SK-N-SH treated with all-trans-retinoic acid at 6 μM for 48 hours (cell line): ENCODE results near the gene TCEAL1.
A peak's percentile ranks its signal among the peaks of the same experiment; 100 is the strongest.
"Not testable (repeated sequence)": the region's sequence is repeated elsewhere in the genome, so short reads cannot be mapped to it uniquely, and the experiment has no call there.

Experiments used
- ATAC-seq: fragments of 200-7000 bp; cut with Tn5 transposase; 3 replicates; pipeline ENCODE4 v1.9.1; 2020; ENCODE audit warnings: mild to moderate bottlenecking, moderate library complexity
- ARNTL ChIP-seq: fragments of 450-650 bp; formaldehyde crosslinking; IDR thresholded peaks from 2 replicates; pipeline ENCODE4 v1.5.0; 2020; ENCODE audit warnings: low read depth, mild to moderate bottlenecking, moderate library complexity, borderline replicate concordance
- CREB5 ChIP-seq: fragments of 250-450 bp; sonication (Bioruptor Pico); IDR thresholded peaks from 2 replicates; pipeline ENCODE4 v1.5.1; 2020; ENCODE audit warnings: low read depth, mild to moderate bottlenecking, moderate library complexity
- CSDC2 ChIP-seq: fragments of 250-450 bp; sonication (Bioruptor Pico); IDR thresholded peaks from 2 replicates; pipeline ENCODE4 v1.5.0; 2020; ENCODE audit warnings: mild to moderate bottlenecking, moderate library complexity
- GLIS3 ChIP-seq: fragments of 250-450 bp; sonication (Bioruptor Pico); IDR thresholded peaks from 2 replicates; pipeline ENCODE4 v1.5.0; 2020; ENCODE audit warnings: mild to moderate bottlenecking, moderate library complexity
- ISL1 ChIP-seq: fragments of 250-450 bp; sonication (Bioruptor Pico); IDR thresholded peaks from 2 replicates; pipeline ENCODE4 v2.1.2; 2022; ENCODE audit warnings: mild to moderate bottlenecking, moderate library complexity
- OSR1 ChIP-seq: fragments of 250-450 bp; sonication (Bioruptor Pico); IDR thresholded peaks from 2 replicates; pipeline ENCODE4 v1.8.0; 2022; ENCODE audit warnings: moderate library complexity, mild to moderate bottlenecking, inconsistent platforms
- PATZ1 ChIP-seq: fragments of 250-450 bp; sonication (Bioruptor Pico); IDR thresholded peaks from 2 replicates; pipeline ENCODE4 v1.8.0; 2020; ENCODE audit warnings: mild to moderate bottlenecking, moderate library complexity, borderline replicate concordance
- POU6F1 ChIP-seq: fragments of 250-450 bp; sonication (Bioruptor Pico); IDR thresholded peaks from 2 replicates; pipeline ENCODE4 v1.8.0; 2021; ENCODE audit warnings: low read depth, mild to moderate bottlenecking, moderate library complexity, borderline replicate concordance
- PPARA ChIP-seq: fragments of 250-450 bp; sonication (Bioruptor Pico); IDR thresholded peaks from 2 replicates; pipeline ENCODE4 v1.5.0; 2020; ENCODE audit warnings: mild to moderate bottlenecking, borderline replicate concordance
- RARB ChIP-seq: fragments of 250-450 bp; sonication (Bioruptor Pico); IDR thresholded peaks from 2 replicates; pipeline ENCODE4 v1.8.0; 2021; ENCODE audit warnings: mild to moderate bottlenecking, moderate library complexity
- SNAI2 ChIP-seq: fragments of 250-450 bp; sonication (Bioruptor Pico); IDR thresholded peaks from 2 replicates; pipeline ENCODE4 v1.5.0; 2020; ENCODE audit warnings: mild to moderate bottlenecking, moderate library complexity
- TCF4 ChIP-seq: fragments of 250-450 bp; sonication (Bioruptor Pico); IDR thresholded peaks from 2 replicates; pipeline ENCODE4 v1.8.0; 2021; ENCODE audit warnings: mild to moderate bottlenecking, moderate library complexity, borderline replicate concordance
- TOX ChIP-seq: fragments of 250-450 bp; sonication (Bioruptor Pico); IDR thresholded peaks from 2 replicates; pipeline ENCODE4 v1.8.0; 2021; ENCODE audit warnings: mild to moderate bottlenecking, moderate library complexity, borderline replicate concordance
- ZC3H10 ChIP-seq: fragments of 250-450 bp; sonication (Bioruptor Pico); IDR thresholded peaks from 2 replicates; pipeline ENCODE4 v1.5.1; 2021; ENCODE audit warnings: mild to moderate bottlenecking, moderate library complexity
- ZFP30 ChIP-seq: fragments of 450-650 bp; formaldehyde crosslinking; IDR thresholded peaks from 2 replicates; pipeline ENCODE4 v1.5.0; 2022; ENCODE audit warnings: mild to moderate bottlenecking, moderate library complexity
- ZNF8 ChIP-seq: fragments of 450-650 bp; formaldehyde crosslinking; IDR thresholded peaks from 2 replicates; pipeline ENCODE4 v1.5.0; 2020; ENCODE audit warnings: mild to moderate bottlenecking, moderate library complexity

Gene TCEAL1

GRCh38 chrX:103658681-103659433 lies 30.1 kb downstream of the TCEAL1 start:
- TF ChIP-seq CSDC2 (CRISPR knock-in tag): no peak
- no peak for TF ChIP-seq RARB
- no peak for TF ChIP-seq PPARA (CRISPR knock-in tag)
- ATAC-seq: no peak

GRCh38 chrX:103659460-103659859 lies 30.7 kb downstream of the TCEAL1 start:
- not testable (repeated sequence) for ATAC-seq

GRCh38 chrX:103663981-103664762 lies 35.4 kb downstream of the TCEAL1 start:
- no peak for ATAC-seq
- TF ChIP-seq OSR1 (CRISPR knock-in tag) (no peak), ZNF8 (CRISPR knock-in tag) (no peak), SNAI2 (CRISPR knock-in tag) (no peak), CREB5 (CRISPR knock-in tag) (no peak), PATZ1 (CRISPR knock-in tag) (no peak), ISL1 (no peak), POU6F1 (CRISPR knock-in tag) (no peak)

- ATAC-seq: 0 out of 3 replicates have a peak, but pooled peaks have one; percentile 21
- peak; percentile 34; the same call in 1 of the 2 replicates for TF ChIP-seq TCF4 (CRISPR knock-in tag)
- no peak for TF ChIP-seq ISL1
- no peak for TF ChIP-seq ZNF8 (CRISPR knock-in tag)
- no peak for TF ChIP-seq PPARA (CRISPR knock-in tag)
- TF ChIP-seq ARNTL (CRISPR knock-in tag): no peak
- TF ChIP-seq GLIS3 (CRISPR knock-in tag): no peak
- TF ChIP-seq ZFP30: no peak
- no peak for TF ChIP-seq TOX (CRISPR knock-in tag)
- no peak for TF ChIP-seq ZC3H10
- TF ChIP-seq, all 23 proteins: peak for 1
Measured at GRCh38 chrX:103666202-103667107, 37.7 kb downstream of the TCEAL1 start.

- no peak for ATAC-seq
- TF ChIP-seq TCF4 (CRISPR knock-in tag) (no peak), PPARA (CRISPR knock-in tag) (no peak)
Measured at GRCh38 chrX:103669745-103670144, 41.0 kb downstream of the TCEAL1 start.
